Cerebellar cortex (tissue), 1 donor: ENCODE measurements around the gene GBE1.

Source experiments
- DNase-seq: peaks from one replicate; pipeline ENCODE4 v3.0.0-alpha.2; 2015; ENCODE audit warnings: low spot score

GBE1 gene

DNA sequence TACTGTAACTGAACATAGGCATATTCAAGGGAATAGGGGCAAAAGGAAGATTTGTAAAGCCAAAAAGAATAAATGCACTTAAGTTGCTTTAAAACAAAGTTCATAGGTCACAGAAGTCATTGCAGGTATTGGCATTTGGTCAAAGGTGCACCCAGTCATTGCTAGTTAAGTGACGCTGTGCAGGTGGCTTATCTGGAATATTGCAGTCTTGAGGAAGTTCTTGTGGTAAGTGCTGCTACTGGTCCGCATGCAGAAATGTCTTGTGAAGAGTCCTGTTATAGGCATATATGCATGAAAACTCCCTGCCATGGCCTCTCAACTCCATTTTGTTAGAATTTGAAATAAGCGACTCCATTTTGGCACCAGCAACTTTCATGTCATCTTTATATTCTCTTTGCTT is 293.1 kb downstream of the GBE1 start:
- DNase-seq = no peak

GRCh38 chr3:81466201-81466560 is 295.3 kb downstream of the GBE1 start:
- DNase-seq = no peak

DNA sequence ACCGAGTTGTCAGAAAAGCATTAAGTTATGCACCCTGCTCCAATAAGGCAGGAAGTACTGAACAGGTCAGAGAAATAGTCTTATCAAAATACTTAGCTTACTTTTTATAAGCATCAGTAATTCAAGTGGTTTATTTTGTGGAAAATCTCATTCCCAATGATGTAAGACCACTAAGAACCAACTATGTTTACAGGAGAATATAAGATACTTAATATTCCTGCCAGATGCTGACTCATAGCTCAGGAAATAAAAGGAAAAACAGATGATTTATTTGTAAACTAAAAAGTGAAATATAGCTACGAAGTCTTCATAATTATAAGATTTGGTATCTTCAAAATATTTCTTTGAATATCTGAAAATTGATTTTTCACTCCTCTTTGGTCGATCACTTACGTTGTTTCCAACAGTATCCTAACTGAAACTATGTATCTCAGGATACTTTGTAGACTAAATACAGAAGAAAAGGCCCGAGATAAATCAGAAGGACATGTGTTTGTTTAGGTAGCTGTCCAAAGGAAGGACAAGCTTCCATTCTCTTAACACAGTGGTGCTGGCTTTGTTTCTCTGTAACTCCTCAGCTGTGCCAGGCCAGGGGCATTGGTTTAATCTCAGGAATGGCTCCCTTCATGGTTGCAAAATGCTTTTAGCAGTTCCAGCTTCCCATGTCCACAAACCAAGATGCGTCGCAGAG is 295.8 kb downstream of the GBE1 start:
- no peak for DNase-seq

DNA sequence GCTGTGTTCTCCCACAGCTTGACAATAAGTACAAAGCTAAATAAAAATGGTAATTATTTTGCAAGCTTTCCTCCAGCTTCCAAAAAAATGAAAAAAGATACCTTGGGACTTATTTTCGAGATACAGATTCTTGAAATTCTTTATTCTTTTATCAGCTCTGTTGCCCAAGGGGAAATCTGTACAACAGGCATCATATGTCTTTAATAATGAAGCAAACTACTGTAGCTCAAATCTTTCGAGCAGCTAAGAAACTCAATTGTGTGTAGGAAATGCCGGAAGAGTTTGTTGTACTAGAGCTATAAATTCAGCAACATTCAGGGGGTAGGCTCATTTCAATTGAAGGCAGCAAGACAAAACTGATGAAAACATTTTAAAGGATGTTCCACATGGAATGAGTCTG is 297.7 kb downstream of the GBE1 start:
- DNase-seq = no peak

DNA sequence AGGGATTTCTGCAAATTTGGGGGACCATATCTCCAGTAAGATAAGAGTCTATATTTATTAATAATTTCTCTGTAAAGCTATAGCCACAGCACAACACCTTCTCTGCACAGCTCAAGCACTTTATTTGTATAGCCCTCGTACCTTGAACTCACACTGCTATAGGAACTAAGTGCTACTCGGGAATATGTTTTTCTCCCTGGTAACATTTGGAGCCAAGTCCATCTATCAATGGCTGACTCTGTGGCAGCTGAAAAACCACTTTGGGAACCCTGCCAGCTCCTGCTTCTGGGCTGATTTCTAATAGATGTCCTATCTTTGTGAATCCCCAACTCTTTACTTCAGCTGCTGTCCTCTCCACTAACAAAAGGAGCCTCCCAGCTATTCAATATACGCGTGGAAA is 298.5 kb downstream of the GBE1 start:
- DNase-seq = no peak

DNA sequence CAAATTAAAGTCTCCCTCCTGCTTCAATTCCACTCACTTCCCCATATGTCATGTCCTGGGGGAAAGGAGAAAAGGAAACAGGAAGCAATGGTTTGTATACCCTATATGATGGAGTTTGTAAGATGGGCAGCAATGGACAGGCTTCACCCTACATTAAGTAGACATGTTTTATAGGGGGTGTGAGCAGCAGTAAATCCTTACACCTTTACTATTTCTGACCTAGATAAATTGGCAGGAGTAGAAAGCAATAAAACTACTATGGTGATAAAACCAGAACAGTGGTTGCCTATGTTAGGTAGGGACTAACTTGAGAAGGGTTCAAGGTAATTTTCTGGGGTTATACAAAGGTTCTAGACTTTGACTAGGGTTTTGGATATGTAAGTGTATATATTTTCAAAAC is 301.7 kb downstream of the GBE1 start:
- no peak for DNase-seq

DNA sequence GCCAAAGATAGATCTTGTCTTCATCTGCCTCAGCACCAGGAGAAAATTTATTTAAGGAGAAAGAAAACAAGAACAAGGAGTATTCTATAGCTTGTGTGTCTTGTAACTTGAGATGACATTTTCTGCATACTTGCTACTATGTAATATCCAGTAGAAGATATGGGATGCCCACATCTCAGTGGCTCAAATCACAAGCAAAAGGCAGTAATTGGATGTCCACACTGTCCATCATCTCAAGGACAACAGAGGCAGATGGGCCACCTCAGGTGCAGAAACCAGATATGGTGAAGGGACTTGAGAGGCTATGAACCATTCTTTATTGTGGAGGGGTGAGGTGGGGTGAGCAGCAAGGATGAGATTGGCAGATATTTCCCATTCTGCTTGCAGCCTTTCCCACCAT is 309.0 kb downstream of the GBE1 start:
- DNase-seq = no peak

DNA sequence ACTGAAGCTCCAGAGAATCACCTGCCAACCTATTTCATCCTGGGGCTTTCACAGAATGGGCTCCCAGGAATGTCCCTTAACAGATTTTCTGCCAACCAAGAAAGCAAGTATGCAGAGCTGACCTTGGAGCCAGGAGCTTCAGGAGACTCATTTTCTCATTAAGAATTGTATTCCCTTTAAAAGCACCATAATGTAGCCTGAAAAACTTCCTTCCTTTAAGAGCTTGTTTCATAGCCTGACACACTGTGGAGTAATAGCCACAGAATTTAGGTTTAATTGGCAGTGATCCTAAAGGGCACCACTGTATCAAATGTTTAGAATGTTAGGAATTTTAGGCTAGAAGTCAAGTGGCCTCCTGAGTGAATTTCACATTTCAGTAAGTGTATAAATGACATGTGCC is 309.8 kb downstream of the GBE1 start:
- DNase-seq = no peak

DNA sequence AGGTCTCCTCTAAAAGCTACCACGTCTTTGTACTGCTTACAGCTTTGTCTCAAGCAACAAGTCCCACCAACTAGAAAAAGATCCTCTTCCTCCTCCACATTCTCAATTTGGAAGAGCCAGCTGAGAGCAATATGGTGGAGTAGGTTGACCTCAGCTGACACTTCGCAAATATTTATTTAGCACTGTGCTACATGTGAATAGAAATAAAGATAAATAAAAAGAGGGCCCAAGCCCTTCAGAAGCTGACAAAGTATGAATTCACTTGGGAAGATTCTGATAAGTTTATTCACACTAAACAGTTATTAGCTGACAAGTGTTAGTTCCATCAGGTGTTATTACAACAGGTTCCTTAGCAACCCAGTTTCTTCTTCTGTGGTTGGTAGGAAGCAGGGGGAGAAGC is 310.3 kb downstream of the GBE1 start:
- DNase-seq = no peak

DNA sequence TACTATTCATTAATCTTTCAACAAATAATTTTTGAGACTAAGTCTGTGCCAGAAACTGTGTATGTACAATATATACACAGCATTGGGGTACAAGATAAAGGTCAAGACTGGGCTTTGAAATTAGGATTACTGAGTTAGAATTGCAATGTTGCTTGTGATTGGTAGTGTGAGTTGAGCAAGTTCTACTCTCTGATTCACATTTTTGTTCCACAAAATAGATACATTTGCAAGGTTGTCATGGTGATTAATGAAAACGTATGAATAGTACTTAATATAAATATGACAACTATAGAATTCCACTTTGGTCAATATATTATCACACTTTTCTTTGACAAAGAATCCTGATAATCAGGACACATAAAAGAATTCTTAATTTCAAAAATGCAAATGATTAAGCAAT is 314.6 kb downstream of the GBE1 start:
- DNase-seq = no peak

- DNase-seq = no peak
Observed at GRCh38 chr3:81445712-81446111, 315.7 kb downstream of the GBE1 start.

GRCh38 chr3:81444817-81445460 is 316.5 kb downstream of the GBE1 start:
- DNase-seq = no peak

- DNase-seq = no peak
Observed at GRCh38 chr3:81443958-81444357, 317.5 kb downstream of the GBE1 start.

- no peak for DNase-seq
Observed at GRCh38 chr3:81443457-81443782, 318.0 kb downstream of the GBE1 start.

DNA sequence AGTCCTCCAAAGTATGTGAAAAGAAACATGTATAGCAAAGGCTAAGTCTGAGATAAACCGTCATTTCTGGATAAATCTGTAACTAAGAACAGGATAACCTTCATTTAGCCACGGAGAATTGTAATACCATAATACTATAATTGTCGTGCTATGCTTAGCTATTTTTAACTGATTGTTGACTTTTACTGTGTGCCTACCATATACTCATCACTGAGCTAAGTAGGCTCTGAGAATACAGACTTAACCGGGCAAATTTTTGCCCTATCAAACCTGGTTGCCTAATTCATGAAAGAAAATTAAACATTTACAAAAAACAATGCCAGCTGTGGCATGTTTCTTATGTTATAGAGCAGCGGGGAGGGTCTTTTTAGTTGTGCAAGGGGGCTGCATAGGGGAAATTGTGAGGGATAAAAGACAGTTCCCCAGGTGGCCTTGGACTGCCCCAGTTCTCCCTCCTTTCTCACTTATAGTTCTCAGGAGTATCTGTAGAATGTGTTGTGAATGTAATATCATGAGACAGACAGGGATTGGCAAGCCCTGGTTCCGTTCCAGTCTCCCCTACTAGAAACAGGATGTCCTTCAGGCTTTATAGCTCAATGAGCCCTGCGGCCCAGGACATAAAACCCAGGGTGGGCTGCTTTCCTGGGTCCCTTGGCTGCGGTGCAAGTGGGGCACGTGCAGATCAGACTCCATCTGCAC is 318.5 kb downstream of the GBE1 start:
- DNase-seq = peak; percentile 44

DNA sequence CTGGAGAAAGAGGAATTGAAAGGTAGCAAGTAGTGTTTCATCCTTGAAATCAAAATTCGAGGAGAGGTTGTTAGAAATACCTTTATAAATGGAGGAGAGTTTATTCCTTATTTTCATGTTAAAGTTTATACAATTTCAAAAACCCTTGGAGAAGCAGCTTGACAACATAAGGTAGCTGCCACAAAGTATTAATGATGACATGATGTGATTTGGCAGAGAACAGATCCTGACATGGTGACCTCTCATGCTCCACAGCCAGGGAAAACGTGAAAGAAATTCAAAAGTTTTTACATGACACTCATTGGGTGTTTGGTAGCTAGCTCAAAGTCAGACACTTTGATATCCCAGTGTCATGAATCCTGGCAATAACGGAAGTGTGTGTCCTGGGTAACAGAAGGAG is 320.8 kb downstream of the GBE1 start:
- DNase-seq = peak; percentile 79
